ENCODE measurements around the gene RNASE13. TPM values are rescaled to one million over a fixed set of nuclear protein-coding genes. Genes with fewer than 3 reads are reported as not detected.

Gene RNASE13
- total and polyA plus RNA-seq, 2 of the 4 experiments (the other 2 are of a cell fraction) = not detected

DNA sequence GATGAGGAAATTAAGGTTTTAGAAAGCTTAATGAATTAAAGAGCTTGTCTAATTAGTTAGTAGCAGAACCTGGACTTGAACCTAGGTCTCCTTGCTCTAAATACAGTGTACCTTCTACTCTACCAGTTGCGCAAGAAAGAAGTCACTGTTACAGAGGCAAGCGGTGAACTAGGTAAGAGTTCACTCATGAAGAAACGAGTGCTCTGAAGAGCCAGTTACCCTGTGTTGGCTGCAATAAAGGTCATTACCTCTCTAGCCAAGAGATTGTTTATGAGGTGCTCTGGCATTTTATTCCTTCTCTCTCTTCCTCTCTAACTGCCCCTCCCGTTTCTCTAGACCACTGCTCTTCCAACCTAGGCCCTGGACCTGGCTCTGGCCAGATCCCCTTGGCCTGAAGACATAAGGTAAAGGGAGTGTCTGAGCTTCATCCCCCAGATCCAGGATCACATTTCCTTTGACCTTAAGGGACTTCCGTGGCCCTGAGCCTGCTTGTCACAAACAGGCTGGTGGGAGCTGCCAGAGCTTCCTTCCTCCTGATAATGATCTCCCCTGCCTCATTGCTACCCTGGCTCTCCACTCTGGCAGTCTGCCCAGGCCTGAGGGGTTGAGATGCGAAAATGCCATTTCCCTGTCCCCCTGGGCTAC lies 9.5 kb upstream of the RNASE13 start:
- no peak overlapping the region for H4K5ac ChIP-seq (ENCODE audit: low read depth, low read length)
- no peak overlapping the region for H3K4ac ChIP-seq (ENCODE audit: low read depth, low read length)
- no peak overlapping the region for H3K14ac ChIP-seq (replicated peaks; ENCODE audit: low read depth, low read length)
- no peak overlapping the region for H2BK15ac ChIP-seq (ENCODE audit: low read depth, low read length)
- H2BK120ac ChIP-seq (ENCODE audit: low read depth, low read length) = no peak overlapping the region
- ATAC-seq (ENCODE audit: low read depth) (no peak), DNase-seq (no peak)
- peaks cover 3% of the 10 kb centered on the region for H3K4me1 ChIP-seq (ENCODE audit: control insufficient read depth, insufficient read depth, low read length)
- no peak overlapping the region for H2BK5ac ChIP-seq (ENCODE audit: low read depth, low read length, poor library complexity, severe bottlenecking)
- intact Hi-C loops (cut with micrococcal nuclease) = no loop called here
- H3K9me1 ChIP-seq (ENCODE audit: insufficient read depth, low read length) = no peaks in the 10 kb centered on the region
- no peak overlapping the region for H2AK9ac ChIP-seq (replicated peaks; ENCODE audit: low read depth, low read length, poor library complexity)
- H3K23ac ChIP-seq (ENCODE audit: low read depth, low read length) = no peak overlapping the region
- no peak overlapping the region for H3K18ac ChIP-seq (ENCODE audit: low read depth, low read length)
- H3K9ac ChIP-seq (ENCODE audit: low read depth, low read length) = no peak overlapping the region
- no peak overlapping the region for H3K27ac ChIP-seq (ENCODE audit: insufficient read depth, low read length)
- no peak overlapping the region for H2AFZ ChIP-seq (replicated peaks; ENCODE audit: low read length, poor library complexity)
- CTCF ChIA-PET = interaction anchor here (1.2 kb wide), 1 partner anchor 29 kb away, joined by 6 read pairs; no protein-coding TSS in a partner anchor
- no peaks in the 10 kb centered on the region for H4K20me1 ChIP-seq (ENCODE audit: insufficient read depth, low read length)
- H2AK5ac ChIP-seq (ENCODE audit: low read depth, low read length) = no peak overlapping the region
- peaks cover 25% of the 10 kb centered on the region for H3K27me3 ChIP-seq (ENCODE audit: control insufficient read depth, insufficient read depth, low read length)
- no peaks in the 10 kb centered on the region for H3K36me3 ChIP-seq (ENCODE audit: control insufficient read depth, insufficient read depth, low read length)
- H3K56ac ChIP-seq (ENCODE audit: extremely low read depth, insufficient read depth, low read length) = no peak overlapping the region
- POLR2A ChIA-PET (ENCODE audit: unreplicated experiment) = no interaction called here
- H3K79me1 ChIP-seq (ENCODE audit: low read depth in 1 of 2, low read length in 2 of 2) = no peaks in the 10 kb centered on the region
- H3K4me3 ChIP-seq (ENCODE audit: insufficient read depth, low read depth, low read length) = no peak overlapping the region
- in situ Hi-C loops (cut with MboI; ENCODE audit: low sequenced_read_pairs) = no loop called here
- no peak overlapping the region for H4K8ac ChIP-seq (ENCODE audit: low read depth in 2 of 2, low read length in 2 of 2)
- WGBS, 2 experiments (ENCODE audit: extremely low coverage in 2 of 2, insufficient read length in 1 of 2) = no CpG with 5 or more reads among the region's 6 CpGs
- no TSS peak for BruUV-seq (replicated peaks)
- H3K9me3 ChIP-seq (ENCODE audit: control insufficient read depth, insufficient read depth, low read length) = no peaks in the 10 kb centered on the region
- no peak overlapping the region for H4K91ac ChIP-seq (ENCODE audit: insufficient read depth, low read depth, low read length)
- no peak overlapping the region for H3K4me2 ChIP-seq (ENCODE audit: low read depth, low read length)
- dilution Hi-C loops (cut with HindIII; ENCODE audit: low sequenced_read_pairs, unreplicated experiment) = no loop called here
- TF ChIP-seq CEBPB (IDR thresholded peaks at IDR 0.05; ENCODE audit: low read depth, low read length) = peak; percentile 85
- no peak for TF ChIP-seq MAZ (IDR thresholded peaks at IDR 0.05; ENCODE audit: borderline replicate concordance, low read depth, low read length)
- H2BK20ac ChIP-seq (ENCODE audit: low read depth, low read length) = no peak overlapping the region

All from IMR-90 (cell line).